Stimulated activated CD4-positive, alpha-beta T cell treated with anti-CD3 and anti-CD28 coated beads, Interleukin-12 subunit alpha, Interleukin-12 subunit beta, amount 100 ng/mL, for 48 hours (primary cell): Measurements from ENCODE around the gene SPI1.
A peak's percentile ranks its signal among the peaks of the same experiment; 100 is the strongest.

ENCODE experiments used
- DNase-seq, 3 donors: peaks; one replicate each; pipeline ENCODE4 v3.0.0-alpha.2; 2020; ENCODE audit warnings: low read depth in 2 of 3, low spot score in 1 of 3

SPI1 gene

GRCh38 chr11:47378010-47378835 is at the start of gene SPI1:
SPI1 (minus strand) TSS chr11:47378547; CDS start chr11:47378353, 194 bp downstream.
- DNase-seq = no peak

GRCh38 chr11:47426062-47426956 is 48.0 kb upstream of the SPI1 start, which contains the start of gene PSMC3:
PSMC3 (minus strand) TSS chr11:47426439; CDS start chr11:47426279, 160 bp downstream.
- DNase-seq = peak; percentile 98 to 99 (median 98)

DNA sequence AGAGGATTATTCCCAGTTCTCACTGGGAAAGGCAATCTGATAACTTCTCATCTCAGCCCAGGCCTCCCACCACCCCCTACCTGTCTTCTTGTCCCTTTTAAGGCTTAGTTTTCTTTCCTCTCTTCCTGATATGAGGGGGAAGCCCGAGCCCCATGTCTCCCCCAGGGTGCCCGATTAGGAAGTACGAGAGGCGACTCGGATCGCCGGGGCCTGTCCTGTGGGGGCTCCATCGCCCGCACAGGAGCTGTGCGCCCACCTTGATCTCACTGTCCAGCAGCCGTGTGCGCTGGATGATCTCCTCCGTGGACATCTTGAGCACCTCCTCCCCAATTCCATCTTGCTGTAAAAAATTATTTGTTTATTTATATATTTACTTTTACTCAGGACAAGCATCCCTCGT is 47.3 kb upstream of the SPI1 start:
- DNase-seq = no peak

GRCh38 chr11:47418454-47419259 is 40.3 kb upstream of the SPI1 start:
- DNase-seq = no peak

- DNase-seq = no peak
These were observed 39.4 kb upstream of the SPI1 start for GRCh38 chr11:47417712-47418111.

DNA sequence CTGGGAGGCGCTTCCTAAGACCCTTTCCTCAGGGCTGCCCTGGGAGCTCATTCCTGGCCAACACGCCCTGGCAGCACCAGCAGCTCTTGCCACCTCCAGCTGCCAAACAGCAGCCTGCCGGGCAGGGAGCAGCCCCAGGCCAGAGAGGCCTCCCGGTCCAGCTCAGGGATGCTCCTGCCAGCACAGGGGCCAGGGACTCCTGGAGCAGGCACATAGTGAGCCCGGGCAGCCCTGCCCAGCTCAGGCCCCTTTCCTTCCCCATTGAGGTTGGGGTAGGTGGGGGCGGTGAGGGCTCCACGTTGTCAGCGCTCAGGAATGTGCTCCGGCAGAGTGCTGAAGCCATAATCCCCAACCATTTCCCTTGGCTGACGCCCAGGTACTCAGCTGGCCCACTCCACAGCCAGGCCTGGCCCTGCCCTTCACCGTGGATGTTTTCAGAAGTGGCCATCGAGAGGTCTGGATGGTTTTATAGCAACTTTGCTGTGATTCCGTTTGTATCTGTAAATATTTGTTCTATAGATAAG is 37.7 kb upstream of the SPI1 start:
- DNase-seq = no peak

DNA sequence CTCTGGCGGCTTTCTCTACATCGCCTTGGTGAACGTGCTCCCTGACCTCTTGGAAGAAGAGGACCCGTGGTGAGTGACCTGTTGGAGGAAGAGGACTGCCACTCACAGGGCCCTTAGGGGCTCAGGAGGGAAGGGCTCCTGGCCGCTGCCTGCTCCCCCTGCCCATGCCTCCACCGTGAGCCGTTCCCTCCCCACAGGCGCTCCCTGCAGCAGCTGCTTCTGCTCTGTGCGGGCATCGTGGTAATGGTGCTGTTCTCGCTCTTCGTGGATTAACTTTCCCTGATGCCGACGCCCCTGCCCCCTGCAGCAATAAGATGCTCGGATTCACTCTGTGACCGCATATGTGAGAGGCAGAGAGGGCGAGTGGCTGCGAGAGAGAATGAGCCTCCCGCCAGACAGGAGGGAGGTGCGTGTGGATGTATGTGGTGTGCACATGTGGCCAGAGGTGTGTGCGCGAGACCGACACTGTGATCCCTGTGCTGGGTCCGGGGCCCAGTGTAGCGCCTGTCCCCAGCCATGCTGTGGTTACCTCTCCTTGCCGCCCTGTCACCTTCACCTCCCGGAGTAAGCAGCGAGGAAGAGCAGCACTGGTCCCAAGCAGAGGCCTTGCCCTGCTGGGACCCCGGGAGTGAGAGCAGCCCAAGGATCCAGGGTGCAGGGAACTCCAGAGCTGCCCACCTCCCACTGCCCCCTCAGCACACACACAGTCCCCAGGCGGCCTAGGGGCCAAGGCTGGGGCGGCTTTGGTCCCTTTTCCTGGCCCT is 36.9 kb upstream of the SPI1 start:
- DNase-seq = no peak

DNA sequence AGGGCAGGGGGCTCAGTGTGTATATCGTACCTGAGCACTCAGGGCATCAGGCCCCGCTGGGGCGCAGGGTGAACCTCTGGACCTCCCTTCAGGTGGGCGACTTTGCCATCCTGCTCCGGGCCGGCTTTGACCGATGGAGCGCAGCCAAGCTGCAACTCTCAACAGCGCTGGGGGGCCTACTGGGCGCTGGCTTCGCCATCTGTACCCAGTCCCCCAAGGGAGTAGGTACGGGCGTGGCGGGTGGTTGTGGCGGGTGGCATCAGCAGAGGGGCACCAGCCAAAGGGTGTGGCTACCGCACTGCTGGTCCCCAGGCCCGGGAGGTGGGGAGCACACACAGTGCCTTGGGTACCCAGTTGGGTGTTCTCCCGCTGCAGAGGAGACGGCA is 36.3 kb upstream of the SPI1 start:
- no peak for DNase-seq

GRCh38 chr11:47413908-47414684 is 35.7 kb upstream of the SPI1 start:
- DNase-seq = no peak

DNA sequence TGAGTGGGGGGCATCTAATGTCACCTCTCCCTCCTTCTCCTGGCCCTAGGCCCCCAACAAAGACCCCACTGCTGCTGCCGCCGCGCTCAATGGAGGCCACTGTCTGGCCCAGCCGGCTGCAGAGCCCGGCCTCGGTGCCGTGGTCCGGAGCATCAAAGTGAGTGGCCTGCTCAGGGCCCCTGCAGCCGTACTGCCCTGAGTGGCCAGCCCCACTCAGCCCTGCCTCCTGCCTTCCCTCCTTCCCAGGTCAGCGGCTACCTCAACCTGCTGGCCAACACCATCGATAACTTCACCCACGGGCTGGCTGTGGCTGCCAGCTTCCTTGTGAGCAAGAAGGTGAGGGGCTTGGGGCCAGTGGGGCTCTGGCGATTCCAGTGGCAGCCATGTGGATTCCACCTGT is 35.0 kb upstream of the SPI1 start:
- DNase-seq = no peak

DNA sequence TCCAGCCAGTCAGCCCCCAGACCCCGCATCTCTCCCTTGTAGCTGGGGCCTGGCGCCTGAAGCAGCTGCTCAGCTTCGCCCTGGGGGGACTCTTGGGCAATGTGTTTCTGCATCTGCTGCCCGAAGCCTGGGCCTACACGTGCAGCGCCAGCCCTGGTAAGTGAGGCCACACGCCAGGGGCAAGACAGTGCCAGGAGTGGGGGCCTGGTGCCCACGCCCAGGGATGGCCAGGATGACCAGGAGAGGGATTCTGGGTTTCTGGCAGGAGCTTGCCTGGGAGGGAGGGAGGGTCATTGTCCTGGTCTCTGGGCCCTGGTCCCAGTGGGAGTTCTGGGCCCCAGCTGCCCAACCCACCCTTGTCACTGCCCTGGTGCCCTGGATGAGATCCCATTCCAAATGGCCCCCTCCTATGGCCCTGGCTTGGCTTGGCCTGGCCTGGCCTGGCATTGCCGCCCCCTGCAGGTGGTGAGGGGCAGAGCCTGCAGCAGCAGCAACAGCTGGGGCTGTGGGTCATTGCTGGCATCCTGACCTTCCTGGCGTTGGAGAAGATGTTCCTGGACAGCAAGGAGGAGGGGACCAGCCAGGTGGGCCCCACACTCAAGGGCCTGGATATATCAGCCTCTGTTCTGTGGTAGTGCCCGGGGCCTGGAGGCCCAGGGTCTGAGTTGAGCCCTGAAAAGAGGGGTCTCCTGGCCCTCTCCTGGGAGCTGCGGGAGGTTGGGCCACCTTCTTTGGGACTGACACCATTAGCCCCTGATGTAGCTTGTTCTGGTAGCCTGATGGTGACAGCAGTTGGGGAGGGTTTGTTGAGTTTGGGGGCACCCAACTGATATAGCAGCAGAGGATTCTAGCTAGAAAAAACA is 33.8 kb upstream of the SPI1 start:
- DNase-seq = peak; percentile 27 to 55 (median 51)

- no peak for DNase-seq
These were observed 32.3 kb upstream of the SPI1 start for GRCh38 chr11:47410370-47411264.

- DNase-seq = no peak
These were observed 31.4 kb upstream of the SPI1 start for GRCh38 chr11:47409440-47410369.

DNA sequence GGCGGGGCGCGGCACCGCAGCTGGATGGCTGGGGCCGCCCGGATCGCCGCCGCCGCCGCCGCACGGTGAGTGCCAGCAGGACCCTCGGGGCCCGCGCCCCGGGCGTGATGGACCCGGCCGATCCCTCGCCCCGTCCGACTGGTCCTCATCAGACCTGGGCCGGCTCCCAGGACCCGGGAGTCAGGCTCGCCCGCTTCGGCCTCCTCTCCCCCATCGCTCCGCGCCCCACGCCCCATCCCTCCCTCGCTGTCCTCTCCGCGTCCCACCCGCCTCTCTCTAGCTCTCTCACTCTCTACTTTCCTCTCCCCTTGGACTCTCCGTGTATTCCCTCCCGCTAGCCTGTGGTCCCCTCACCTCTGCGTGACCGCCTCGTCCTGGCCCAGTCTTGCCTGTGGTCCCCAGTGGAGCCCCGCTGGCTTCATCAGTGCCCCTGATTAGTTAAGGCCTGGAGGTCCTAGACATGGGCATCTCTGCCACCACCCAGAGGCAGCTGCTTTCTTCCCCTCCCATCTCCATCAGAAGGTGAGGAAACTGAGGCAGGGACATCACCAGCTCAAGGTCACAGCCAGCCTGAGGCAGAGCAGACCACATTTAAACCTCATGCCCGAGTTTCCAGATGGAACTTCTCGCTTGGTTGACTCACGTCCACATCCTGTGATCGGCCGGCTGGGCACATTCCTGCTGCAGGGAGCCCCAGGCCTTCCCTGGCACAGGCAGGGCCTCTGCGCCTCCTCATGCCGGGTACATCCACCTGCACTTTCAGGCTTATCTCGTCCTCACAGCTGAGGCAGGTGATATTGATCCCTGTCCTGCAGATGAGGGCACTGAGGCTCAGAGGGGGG is 30.5 kb upstream of the SPI1 start:
- DNase-seq = no peak
